Stimulated activated naive CD8-positive, alpha-beta T cell treated with anti-CD3 and anti-CD28 coated beads, Interleukin-15, amount 100 ng/mL, for 72 hours (primary cell): Measurements from ENCODE around the gene MAP1LC3B.

ENCODE experiments used
- ATAC-seq: fragments of 150-1000 bp; cut with Tn5 transposase; 2 replicates; pipeline ENCODE4 v1.10.0; 2021; ENCODE audit warnings: mild to moderate bottlenecking, moderate library complexity
- DNase-seq, 2 donors: peaks; one replicate each; pipeline ENCODE4 v3.0.0; 2021 to 2022
- H3K27ac Mint-ChIP-seq, 2 donors: one replicate each; pipeline ENCODE4 v1.8.0; 2022; ENCODE audit warnings: mild to moderate bottlenecking in 2 of 2, mixed read lengths in 2 of 2, moderate library complexity in 2 of 2
- H3K27me3 Mint-ChIP-seq: one replicate; pipeline ENCODE4 v1.8.0; 2022; ENCODE audit warnings: mixed read lengths
- H3K4me1 Mint-ChIP-seq: one replicate; pipeline ENCODE4 v1.8.0; 2022; ENCODE audit warnings: mild to moderate bottlenecking, mixed read lengths
- H3K4me3 Mint-ChIP-seq, 2 donors: one replicate each; pipeline ENCODE4 v1.8.0; 2022; ENCODE audit warnings: mild to moderate bottlenecking in 2 of 2, mixed read lengths in 2 of 2, moderate library complexity in 1 of 2
- H3K9me3 Mint-ChIP-seq, 2 donors: one replicate each; pipeline ENCODE4 v1.8.0; 2022; ENCODE audit warnings: mixed read lengths in 2 of 2

The MAP1LC3B gene

DNA sequence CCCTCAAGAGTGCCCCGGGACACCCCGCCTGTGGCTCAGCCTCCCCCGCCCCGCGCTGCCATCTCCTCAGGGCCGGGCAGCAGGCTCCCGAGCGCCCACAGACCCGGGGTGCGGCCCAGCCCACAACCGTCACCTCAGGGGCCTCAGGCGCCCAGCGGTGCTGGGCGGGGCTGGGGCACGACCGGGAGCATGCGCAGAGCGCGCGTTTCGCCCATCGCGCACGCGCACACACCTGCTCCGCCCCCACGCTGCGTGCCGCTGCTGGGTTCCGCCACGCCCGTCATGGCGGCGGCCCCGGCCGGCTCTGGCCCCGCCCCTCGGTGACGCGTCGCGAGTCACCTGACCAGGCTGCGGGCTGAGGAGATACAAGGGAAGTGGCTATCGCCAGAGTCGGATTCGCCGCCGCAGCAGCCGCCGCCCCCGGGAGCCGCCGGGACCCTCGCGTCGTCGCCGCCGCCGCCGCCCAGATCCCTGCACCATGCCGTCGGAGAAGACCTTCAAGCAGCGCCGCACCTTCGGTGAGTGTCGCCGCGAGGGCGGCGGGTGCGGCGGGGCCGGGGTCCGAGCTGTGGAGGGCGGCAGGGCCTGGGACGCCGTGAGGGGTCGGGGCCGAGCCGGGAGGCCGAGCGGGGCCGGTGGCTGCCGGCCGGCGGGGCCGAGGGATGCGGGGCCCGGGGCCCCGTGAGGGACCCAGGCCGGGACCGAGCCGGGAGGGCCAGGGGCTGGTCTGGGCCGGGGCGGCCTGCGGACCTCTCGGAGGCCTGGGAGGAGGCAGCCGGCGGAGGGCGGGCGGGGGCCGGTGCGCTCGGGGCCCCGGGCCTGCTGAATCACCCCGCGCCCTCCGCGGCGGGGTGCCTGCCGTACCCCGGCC, at the start of gene MAP1LC3B:
MAP1LC3B (plus strand) TSS at position 387 of the 871 bp plus-strand sequence; CDS start at position 479, 92 bp downstream.
- H3K4me1 Mint-ChIP-seq: peaks cover 55% of the 10 kb centered on the region
- ATAC-seq (peak; percentile 74), DNase-seq (peak; percentile 98 to 100)
- no peaks in the 10 kb centered on the region for H3K9me3 Mint-ChIP-seq
- no peaks in the 10 kb centered on the region for H3K27me3 Mint-ChIP-seq
- peak within 1 kb of the TSS; percentile 94 to 97 for H3K4me3 Mint-ChIP-seq
- peak within 1 kb of the TSS; percentile 100 for H3K27ac Mint-ChIP-seq

DNA sequence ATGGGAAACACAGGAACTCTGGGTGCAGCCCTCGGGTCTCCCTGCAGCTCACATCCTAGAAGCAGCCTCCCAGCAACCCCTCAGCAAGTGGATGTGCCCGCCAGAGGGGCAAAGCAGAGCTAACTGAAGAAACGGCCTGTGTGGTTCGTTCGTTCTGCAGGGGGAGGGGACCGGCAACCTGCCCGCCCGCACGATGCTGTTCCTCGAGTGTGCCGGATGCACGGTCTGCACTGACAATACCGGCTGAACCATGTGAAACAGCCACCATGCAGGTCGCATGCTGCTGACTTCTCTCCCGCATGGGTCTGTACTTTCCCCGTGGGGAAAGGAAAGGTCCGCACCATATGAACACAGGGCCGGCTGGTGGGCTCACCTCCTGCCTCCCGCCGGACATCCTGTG, 49.6 kb upstream of the MAP1LC3B start:
- no peak for DNase-seq
- no peaks in the 10 kb centered on the region for H3K9me3 Mint-ChIP-seq
- peaks cover 49% of the 10 kb centered on the region for H3K4me1 Mint-ChIP-seq
- ATAC-seq: no peak
- H3K4me3 Mint-ChIP-seq: no peak overlapping the region
- no peaks in the 10 kb centered on the region for H3K27me3 Mint-ChIP-seq
- no peak overlapping the region for H3K27ac Mint-ChIP-seq

DNA sequence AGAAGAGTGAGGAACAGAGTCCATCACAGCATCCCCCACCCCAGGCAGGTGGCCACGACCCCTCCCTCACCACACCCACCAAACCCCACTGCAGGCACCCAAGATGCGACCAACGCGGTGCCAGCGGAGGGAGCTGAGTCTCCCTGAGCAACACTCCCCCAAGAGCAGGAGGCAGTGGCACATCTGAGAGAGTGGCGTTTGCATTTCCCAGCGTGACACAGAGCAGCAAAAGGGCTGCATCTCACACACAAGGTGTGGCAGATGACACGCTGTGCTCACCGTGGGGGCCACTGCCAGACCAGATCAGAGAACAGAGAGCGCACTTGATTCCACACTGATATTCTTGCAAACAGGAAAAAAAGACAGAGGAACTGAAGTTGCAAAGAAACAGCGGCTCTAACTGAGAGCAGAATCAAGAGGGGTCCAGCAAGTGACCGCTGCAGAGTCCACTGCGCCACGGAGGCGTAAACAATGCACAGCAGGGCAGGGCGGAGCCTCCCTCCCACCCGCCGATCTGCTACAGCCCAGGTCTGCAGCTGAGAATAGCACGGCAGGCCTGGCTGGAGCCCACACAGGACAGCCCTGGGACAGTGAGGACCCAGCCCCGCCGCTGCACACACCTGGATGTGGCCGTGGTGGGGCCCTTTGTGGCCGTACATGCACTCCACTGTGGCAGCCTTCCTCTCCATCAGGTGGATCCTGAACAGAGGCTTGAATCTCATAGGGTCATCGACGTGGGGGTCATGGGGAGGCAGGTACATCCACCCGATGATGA, 49.0 kb upstream of the MAP1LC3B start:
- peak overlapping the region in 1 of 2 donors; percentile 26 for H3K27ac Mint-ChIP-seq
- H3K4me3 Mint-ChIP-seq: peak overlapping the region in 1 of 2 donors; percentile 26
- DNase-seq (no peak), ATAC-seq (no peak)
- H3K9me3 Mint-ChIP-seq: no peaks in the 10 kb centered on the region
- peaks cover 50% of the 10 kb centered on the region for H3K4me1 Mint-ChIP-seq
- H3K27me3 Mint-ChIP-seq: no peaks in the 10 kb centered on the region

DNA sequence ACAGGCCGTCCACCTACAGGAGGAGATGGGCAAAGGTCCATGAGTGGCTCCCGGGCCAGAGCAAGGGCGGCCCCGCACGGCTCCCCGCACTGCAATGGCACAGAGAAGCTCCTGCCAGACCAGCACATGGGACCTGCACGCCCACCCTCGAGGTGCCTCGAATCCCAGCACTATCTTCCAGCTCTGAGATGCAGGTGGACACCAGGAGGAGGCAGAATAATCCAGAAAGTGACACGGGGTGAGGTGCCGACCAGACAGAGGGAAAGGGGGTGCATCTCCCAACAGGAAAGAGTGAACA, 48.4 kb upstream of the MAP1LC3B start:
- H3K9me3 Mint-ChIP-seq: no peaks in the 10 kb centered on the region
- DNase-seq (no peak), ATAC-seq (no peak)
- H3K27me3 Mint-ChIP-seq: no peaks in the 10 kb centered on the region
- H3K4me1 Mint-ChIP-seq: peaks cover 53% of the 10 kb centered on the region
- H3K4me3 Mint-ChIP-seq: peak overlapping the region in 1 of 2 donors; percentile 56
- peak overlapping the region in 1 of 2 donors; percentile 42 for H3K27ac Mint-ChIP-seq

DNA sequence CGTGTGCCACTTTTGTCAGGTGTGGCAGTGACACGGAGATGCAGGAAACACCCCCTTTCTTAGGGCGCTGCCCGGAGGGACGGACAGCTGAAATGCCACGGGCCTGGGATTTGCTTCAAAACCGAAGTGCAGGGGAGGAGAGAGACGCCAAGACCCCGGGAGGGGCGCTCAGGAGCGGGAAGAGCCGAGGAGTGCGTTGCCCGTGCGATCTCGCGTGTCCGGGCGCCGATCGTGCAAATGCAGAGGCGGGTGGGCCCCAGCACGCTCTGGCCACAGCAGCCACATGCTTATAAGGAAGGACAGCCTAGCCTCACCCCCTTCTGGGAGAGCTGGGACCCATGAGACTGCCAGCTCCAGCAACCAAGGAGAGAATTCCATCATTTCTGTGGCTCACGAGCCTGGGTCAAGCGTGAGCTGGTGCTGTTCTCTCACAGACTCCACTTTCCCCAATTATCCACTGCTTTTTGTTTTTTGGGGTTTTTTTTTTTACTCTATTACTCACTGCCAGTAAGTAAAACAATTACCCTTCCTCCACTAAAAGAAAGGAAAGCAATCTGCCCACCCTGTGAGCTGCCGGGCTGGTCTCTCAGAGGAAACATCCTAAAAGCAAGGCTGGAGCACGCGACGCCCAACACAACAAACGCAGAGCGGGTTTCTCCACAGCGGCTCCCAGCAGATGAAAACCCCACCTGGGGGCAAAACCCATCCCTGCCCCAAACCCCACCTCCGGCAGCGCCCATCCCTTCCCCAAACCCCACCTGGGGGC, 47.8 kb upstream of the MAP1LC3B start:
- DNase-seq: no peak
- H3K9me3 Mint-ChIP-seq: no peaks in the 10 kb centered on the region
- H3K4me3 Mint-ChIP-seq: peak overlapping the region; percentile 63 to 74
- no peaks in the 10 kb centered on the region for H3K27me3 Mint-ChIP-seq
- H3K4me1 Mint-ChIP-seq: peaks cover 46% of the 10 kb centered on the region
- ATAC-seq: no peak
- H3K27ac Mint-ChIP-seq: peak overlapping the region; percentile 42 to 67

DNA sequence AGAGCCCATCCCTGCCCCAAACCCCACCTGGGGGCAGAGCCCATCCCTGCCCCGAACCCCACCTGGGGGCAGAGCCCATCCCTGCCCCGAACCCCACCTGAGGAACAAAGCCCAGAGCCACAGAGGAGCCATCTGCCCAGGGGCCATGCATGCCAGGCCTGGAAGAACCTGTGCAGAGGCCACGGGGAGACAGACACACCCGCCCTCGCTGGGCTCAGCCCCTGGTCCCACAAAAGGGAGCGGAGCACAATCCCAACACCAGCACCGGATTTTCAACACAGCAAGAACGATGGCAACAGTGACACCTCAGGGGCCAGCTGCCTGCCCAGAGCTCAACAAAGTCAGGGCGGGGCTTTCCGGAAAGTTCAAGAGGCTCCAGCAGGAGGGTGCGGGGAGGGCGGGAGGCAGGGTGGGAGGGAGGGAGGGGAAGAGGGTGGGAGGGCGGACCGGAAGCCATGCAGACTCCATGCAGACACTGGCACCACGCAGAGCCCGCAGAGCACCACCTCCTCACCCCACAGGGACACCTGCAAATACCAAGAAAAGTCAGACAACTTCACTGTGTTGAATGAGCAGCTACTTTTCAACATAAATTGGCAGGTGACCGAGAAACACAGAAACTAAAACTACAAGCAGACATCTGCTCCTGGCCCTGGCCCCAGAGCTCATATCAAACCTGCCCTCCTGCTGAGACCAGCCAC, 47.1 kb upstream of the MAP1LC3B start:
- DNase-seq (peak; percentile 5 to 48), ATAC-seq (peak; percentile 84)
- H3K4me1 Mint-ChIP-seq: peaks cover 43% of the 10 kb centered on the region
- H3K27me3 Mint-ChIP-seq: no peaks in the 10 kb centered on the region
- H3K9me3 Mint-ChIP-seq: no peaks in the 10 kb centered on the region
- H3K4me3 Mint-ChIP-seq: peak overlapping the region; percentile 63 to 74
- H3K27ac Mint-ChIP-seq: peak overlapping the region; percentile 86 to 89

DNA sequence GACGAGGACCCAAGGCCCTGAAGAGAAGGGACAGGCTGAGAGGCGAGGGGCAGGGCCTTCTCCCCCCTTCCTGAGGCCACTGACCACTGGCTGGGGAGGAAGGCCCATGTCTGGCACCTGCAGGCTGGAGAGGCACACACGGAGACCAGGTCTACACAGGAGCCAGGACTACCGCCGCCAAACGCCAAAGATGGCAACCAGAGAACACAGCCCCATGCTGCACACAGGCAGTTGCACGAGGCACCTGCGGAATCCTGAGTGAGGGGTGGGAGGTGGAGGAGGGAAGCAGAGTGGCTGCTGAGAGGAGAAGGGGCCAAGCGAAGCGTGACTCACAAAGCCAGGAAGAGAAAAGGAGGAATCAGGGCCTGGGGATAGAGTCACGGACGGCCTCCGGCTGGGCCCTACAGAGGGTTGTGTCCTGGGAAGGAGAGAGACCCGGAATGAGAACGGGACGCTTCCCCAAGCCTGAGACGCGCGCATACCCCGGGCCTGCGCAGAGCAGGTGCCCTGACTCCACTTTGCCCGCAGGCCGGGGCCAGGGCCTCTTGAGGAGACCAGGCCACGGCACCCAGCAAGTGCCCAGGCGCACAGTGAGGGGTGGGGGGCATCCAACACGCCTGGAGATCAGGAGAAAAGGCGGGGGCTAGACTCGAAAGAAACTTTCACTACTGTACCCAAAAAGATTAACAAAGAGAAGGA, 46.3 kb upstream of the MAP1LC3B start:
- Mint-ChIP-seq H3K27me3 (no peaks in the 10 kb centered on the region), H3K9me3 (no peaks in the 10 kb centered on the region), H3K27ac (peak overlapping the region; percentile 25 to 89), H3K4me1 (peaks cover 43% of the 10 kb centered on the region), H3K4me3 (peak overlapping the region; percentile 62 to 74)
- ATAC-seq (peak; percentile 7), DNase-seq (no peak)

DNA sequence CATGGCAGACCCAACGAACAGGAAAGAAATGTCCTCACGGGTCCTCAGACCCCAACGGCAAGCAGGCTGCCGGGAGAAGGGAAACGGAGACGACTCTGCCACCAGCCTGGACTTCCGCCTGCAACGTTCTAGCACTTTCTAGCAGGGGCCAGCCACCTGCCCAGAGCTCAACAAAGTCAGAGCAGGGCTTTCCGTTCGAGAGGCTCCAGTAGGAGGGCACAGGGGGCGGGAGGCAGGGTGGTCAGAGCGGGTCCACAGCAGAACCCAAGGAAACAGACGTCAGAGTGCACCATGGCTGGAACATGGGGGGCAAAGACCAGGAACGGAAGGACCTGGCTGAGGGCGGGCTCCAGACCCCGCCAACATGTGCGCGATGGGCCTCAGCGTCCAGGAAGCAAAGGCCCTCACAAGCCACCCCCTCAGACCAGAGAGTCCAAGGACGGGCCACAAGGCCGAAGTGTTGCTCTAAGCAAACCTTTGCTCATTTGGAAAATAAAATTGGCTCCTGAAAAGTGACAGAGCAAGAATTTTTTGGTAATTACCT, 45.5 kb upstream of the MAP1LC3B start:
- H3K9me3 Mint-ChIP-seq: no peaks in the 10 kb centered on the region
- no peaks in the 10 kb centered on the region for H3K27me3 Mint-ChIP-seq
- no peak for DNase-seq
- no peak overlapping the region for H3K4me3 Mint-ChIP-seq
- no peak for ATAC-seq
- peaks cover 43% of the 10 kb centered on the region for H3K4me1 Mint-ChIP-seq
- no peak overlapping the region for H3K27ac Mint-ChIP-seq

DNA sequence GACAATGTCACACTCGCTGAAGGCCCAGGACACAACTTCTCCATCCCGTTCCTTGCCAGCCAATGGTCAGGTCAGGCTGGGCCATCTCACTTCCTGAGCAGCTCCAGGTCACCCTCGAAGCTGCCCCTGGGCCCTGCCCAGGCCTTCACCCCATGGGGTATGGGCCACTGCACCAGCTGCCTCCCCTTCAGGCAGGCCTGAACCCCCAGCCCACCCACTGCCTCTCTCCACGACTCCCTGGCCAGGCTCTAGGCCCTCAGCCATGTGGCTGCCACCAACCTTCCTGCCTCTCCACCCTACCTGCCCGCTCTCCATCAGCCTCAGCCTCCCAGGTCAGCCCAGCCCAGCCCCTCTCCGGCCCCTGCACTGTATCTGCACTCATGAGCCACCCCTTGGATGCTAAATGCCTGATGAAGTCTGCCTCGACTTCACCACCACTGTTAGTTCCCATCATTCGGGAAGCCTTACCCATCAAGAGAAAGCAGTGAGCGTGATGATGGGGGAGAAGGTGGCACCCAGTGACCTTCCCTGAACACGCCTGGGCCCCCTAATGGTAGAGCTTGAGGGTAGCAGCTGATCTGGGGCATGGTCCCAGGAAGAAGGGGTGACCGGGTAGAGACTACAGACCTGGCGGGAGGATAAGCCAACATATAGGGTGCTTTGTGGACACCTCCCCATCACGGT, 44.1 kb upstream of the MAP1LC3B start:
- no peaks in the 10 kb centered on the region for H3K27me3 Mint-ChIP-seq
- peak overlapping the region; percentile 58 to 67 for H3K27ac Mint-ChIP-seq
- no peak overlapping the region for H3K4me3 Mint-ChIP-seq
- H3K9me3 Mint-ChIP-seq: no peaks in the 10 kb centered on the region
- no peak for ATAC-seq
- peaks cover 40% of the 10 kb centered on the region for H3K4me1 Mint-ChIP-seq
- no peak for DNase-seq

DNA sequence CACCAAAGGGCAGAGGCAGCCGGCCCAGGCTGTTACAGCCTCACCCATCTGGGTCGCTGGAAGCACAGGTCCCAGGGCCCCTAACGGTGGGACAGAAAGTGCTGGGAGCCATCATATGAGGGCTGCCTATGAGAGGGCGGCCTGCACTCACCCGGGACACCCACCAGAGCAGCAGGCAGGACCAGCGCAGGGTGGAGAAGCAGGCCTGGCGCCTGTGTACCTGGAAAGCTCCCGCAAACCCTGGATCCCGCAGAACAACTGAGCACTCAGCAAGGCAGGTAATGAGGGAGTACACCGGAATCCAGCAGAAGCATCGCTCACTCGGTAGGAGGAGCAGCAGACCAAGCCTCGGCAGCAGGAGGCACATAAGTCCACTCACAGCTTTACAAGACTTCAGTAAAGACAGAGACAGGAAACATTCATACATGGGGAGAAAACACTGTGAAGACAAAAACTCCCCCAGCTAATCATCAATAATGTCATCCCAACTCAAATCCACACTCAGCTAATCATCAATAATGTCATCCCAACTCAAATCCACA, 43.4 kb upstream of the MAP1LC3B start:
- Mint-ChIP-seq H3K9me3 (no peaks in the 10 kb centered on the region), H3K4me3 (no peak overlapping the region), H3K4me1 (peaks cover 34% of the 10 kb centered on the region), H3K27ac (peak overlapping the region in 1 of 2 donors; percentile 67), H3K27me3 (no peaks in the 10 kb centered on the region)
- no peak for DNase-seq
- no peak for ATAC-seq

DNA sequence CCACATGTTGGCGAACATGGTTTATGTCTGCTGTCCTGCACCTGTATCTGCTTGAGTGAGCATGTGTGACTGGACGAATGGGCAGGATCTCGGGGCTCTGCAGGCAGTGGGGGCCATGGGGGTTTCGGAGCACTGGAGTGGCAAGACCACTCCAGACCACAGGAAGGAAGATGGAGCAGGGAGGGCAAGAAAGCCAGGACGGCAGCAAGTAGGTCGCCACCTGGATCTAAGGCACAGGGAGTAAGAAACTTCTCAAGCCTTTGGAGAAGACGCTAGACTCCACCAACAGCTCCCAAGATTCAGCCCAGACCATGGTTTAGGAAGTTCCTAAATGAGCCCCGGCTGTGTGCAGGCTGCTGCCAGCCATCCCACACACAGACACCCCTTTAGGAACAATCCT, 42.1 kb upstream of the MAP1LC3B start:
- Mint-ChIP-seq H3K9me3 (no peaks in the 10 kb centered on the region), H3K4me1 (peaks cover 20% of the 10 kb centered on the region), H3K27ac (peak overlapping the region in 1 of 2 donors; percentile 1), H3K27me3 (no peaks in the 10 kb centered on the region), H3K4me3 (no peak overlapping the region)
- DNase-seq (no peak), ATAC-seq (no peak)

DNA sequence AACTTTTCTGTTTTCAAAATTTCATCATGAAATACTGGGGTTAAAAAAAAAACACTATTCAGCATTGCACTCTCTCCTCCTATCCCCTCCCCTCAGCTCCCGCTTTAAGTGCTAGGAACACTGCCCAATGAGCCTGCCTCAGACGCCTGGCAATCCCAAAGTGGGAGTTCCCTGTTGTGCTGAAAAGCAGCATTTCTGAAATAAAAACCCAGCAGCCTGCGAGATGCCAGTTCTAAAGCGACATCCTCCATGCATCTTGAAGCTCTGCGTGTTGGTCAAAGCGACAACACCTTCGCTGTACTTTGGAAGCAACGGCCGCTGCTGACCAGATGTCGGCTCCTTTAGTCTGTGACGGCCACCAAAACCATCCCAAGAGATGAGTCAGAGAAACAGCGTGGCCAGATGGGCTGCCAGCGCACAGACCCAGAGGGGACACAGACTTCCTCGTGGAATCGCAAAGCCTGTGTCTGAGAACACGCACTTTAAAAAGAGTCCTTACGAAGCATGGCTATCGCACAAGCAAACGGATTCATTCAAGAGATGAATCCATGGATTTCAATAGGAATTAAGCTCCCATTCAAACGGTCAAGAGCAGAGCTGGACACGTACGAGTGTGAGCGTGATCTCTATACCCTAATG, 41.3 kb upstream of the MAP1LC3B start:
- Mint-ChIP-seq H3K9me3 (no peaks in the 10 kb centered on the region), H3K4me3 (no peak overlapping the region), H3K27ac (no peak overlapping the region), H3K4me1 (peaks cover 12% of the 10 kb centered on the region), H3K27me3 (no peaks in the 10 kb centered on the region)
- ATAC-seq: no peak
- no peak for DNase-seq

DNA sequence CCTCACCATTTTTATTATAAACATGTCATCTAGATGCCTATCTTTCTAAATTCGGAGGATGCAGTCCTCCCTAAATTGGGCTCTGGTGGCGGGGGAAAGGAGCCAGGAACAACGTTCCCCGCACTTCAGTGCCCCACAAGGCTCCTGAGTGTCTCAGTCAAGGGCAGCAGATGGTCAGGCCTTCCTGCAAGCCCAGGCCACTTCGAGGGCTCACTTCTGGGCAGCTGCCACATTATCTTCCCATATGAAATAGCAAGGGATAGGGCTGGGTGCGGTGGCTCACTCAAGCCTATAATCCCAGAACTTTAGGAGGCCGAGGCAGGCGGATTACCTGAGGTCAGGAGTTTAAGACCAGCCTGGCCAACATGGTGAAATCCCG, 40.8 kb upstream of the MAP1LC3B start:
- H3K4me3 Mint-ChIP-seq: no peak overlapping the region
- peak overlapping the region in 1 of 2 donors; percentile 44 for H3K27ac Mint-ChIP-seq
- no peak for ATAC-seq
- no peaks in the 10 kb centered on the region for H3K27me3 Mint-ChIP-seq
- peaks cover 8% of the 10 kb centered on the region for H3K4me1 Mint-ChIP-seq
- DNase-seq: no peak
- no peaks in the 10 kb centered on the region for H3K9me3 Mint-ChIP-seq
